NOMO-1 (cell line): Measurements from ENCODE around the gene TYROBP.
"Not testable (repeated sequence)": the region's sequence is repeated elsewhere in the genome, so short reads cannot be mapped to it uniquely, and the experiment has no call there.

Experiments
- DNase-seq, 2 experiments: peaks; one replicate each; lab custom pipeline; 2025; ENCODE audit not compliant: unreplicated experiment in 2 of 2; lab: John Stamatoyannopoulos, UW

TYROBP gene

GRCh38 chr19:35908010-35908441, at the start of gene TYROBP:
TYROBP (minus strand) TSS chr19:35908295; CDS start chr19:35908228, 67 bp downstream.
- peak; percentile 32 to 56 for DNase-seq

DNA sequence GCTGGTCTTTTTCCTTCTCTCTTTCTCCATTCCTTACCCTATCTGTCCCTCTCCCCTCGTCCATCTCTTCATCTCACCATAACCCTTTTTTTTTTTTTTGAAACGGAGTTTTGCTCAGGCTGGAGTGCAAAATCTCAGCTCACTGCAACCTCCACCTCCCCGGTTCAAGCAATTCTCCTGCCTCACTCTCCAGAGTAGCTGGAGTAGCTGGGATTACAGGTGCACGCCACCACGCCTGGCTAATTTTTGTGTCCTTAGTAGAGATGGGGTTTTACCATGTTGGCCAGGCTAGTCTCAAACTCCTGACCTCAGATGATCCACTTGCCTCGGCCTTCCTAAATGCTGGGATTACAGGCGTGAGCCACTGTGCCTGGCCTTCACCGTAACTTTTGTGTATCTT, 49.3 kb upstream of the TYROBP start:
- DNase-seq, result not testable (repeated sequence)

GRCh38 chr19:35955881-35956634, 48.0 kb upstream of the TYROBP start:
- DNase-seq, result no peak

GRCh38 chr19:35949131-35949530, 41.0 kb upstream of the TYROBP start:
- no peak for DNase-seq

GRCh38 chr19:35946203-35946602, 38.1 kb upstream of the TYROBP start:
- DNase-seq, result no peak

GRCh38 chr19:35945121-35945790, 37.2 kb upstream of the TYROBP start:
- no peak for DNase-seq

- DNase-seq, result no peak
Observed at GRCh38 chr19:35944556-35944955, 36.5 kb upstream of the TYROBP start.

DNA sequence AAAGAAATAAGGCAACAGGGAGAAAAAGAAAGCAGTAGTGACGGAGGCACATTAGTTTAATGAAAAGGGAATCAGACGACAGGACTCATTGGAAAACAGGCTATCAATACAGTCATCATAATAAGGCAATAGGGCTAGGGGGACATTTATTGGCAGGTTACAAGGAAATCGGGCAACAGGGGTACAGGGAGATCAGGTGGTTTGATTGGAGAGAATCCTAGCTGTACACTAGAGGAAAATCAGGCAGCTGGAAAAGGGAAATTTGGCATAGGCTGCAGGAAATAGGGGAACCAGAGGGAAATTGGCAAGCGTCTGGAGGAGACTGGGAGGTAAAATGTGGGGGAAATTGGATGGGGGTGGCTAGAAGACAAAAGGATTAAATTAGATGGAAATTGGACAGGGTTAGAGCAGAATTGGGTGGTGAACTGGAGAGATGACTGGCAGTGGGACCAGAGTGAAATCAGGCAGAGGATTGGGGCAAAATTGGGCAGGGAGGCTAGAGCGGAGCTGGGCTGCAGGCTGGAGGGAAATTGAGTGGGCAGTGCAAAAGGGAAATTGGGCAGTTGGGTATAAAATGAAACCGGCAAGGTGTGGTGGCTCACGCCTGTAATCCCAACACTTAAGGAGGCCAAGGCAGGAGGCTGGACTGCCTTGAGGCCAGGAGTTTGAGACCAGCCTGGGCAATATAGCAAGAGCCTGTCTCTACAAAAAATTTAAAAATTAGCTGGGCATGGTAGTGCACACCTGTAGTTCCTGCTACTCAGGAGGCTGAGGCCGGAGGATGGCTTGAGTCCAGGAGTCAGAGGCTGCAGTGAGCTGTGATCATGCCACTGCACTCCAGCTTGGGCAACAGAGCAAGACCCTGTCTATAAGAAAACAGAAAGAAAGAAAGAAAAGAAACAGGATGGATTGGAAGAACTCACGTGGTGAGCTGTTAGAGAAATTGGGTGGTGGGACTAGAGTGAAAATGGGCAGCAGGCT, 35.5 kb upstream of the TYROBP start:
- no peak for DNase-seq

- DNase-seq, result no peak
Observed at GRCh38 chr19:35942235-35942634, 34.1 kb upstream of the TYROBP start.

DNA sequence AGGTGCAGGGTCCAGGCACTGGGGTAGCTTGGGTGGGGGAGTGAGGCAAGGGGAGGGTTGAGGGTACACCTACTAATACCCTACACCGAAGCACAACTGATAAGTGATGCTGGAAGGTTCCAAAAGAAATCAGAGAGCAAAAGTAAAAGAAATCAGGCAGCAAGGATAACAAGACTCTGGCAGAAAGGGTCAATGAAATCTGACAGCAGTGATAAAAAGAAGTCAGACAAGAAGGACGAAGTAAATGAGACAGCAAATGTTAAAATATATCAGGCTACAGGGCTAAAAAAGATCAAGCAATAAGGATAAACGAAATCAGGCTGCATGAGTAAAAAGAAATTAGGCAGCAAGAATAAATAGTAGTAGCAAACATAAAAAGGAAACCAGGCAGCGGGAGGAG, 32.7 kb upstream of the TYROBP start:
- DNase-seq, result no peak

GRCh38 chr19:35940078-35940775, 32.1 kb upstream of the TYROBP start:
- DNase-seq, result no peak

- DNase-seq, result no peak
Observed at GRCh38 chr19:35939307-35940077, 31.4 kb upstream of the TYROBP start.

DNA sequence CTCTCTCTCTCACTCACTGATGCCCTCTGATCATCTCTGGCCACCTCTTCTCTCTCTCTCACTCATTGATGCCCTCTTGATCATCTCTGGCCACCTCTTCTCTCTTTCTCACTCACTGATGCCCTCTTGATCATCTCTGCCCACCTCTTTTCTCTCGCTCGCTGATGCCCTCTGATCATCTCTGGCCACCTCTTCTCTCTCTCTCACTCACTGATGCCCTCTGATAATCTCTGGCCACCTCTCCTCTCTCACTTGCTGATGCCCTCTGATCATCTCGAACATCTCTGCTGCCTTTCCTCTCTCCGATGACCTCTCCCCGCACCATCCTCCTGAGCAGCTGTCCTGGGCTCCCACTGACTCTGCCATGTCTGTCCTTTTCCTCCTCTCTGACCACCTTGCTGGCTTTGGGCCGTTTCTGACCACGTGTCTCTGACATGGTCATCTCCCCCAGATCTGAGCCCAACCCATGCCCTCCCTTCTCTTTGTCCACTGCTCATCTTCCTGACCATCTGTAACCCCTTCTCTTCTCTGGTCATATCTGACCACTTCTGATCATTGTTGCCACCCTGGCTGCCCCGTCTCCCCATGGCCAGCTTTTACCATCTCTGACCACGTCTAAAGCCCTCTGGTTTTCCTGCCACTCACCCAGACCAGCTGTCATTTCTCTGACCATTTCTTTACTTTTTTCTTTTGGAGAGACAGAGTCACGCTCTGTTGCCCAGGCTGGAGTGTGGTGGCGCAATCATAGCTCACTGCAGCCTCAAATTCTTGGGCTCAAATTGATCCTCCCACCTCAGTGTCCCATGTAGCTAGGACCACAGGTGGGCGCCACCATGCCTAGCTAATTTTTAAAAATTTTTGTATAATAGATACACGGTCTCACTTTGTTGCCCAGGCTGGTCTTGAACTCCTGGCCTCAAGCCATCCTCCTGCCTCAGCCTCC, 30.5 kb upstream of the TYROBP start:
- DNase-seq, result no peak

- DNase-seq, result no peak
Observed at GRCh38 chr19:35937345-35938281, 29.5 kb upstream of the TYROBP start.

DNA sequence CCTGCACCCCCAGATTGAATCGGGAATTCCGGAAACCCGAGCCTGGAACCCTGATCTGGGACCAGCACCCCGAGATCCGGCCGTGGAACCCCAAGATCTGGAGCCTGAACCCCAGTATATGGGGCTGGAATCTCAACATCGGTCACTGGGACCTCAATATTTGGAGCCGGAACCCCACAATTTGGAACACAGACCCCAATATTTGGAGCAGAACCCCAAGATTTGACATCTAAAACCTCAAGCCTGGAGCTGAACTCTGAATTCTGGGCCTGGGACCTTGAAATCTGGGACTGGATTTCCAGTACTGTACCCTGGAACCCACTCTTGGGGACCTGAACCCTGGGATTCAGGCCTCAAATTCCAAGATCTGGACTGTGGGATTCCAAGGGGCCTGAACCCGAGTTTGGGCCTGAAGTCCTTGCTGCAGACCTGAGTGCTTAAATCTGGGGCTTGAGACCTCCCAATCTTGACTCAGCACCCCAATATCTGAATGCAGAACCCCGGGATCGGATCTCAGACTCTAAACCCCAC, 28.7 kb upstream of the TYROBP start:
- DNase-seq, result no peak

DNA sequence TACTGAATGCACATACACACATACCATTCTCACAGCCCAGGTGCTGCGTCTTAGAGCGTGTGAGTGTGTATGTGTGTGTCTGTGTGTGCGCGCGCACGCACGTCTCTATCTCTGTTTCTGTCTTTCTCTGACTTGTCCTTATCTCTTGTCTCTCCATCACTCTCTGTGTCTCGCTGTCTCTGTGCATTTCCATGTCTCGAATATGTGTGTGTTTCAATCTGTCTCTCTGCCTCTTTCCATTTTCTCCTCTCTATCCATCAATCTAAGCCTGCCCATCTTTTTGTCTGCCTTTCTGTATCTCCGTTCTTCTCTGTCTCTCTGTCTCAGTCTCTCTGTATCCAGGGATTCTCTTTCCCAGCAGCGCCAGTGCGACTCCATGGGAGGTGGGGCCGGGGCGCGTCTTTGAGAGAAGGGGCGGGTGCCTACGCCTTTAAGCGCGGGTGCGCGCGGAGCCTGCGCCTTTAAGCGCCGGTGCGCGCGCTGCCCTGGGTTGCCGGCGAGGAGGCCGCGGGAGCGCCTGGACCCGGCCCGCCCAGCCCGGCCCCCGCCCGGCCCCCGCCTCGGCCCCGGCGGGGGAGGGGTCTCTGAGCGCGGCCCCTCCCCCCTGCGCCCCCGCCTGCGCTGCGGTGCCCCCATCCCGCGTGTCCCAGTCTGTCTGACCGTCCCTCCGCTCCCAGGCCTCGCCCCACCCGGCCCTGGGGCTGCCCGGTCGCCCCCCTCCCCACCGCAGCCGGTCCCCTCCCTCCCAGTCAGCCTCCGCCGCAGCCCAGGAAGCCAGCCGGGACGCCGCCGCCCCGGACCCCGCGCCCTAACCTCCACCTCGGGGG, 28.0 kb upstream of the TYROBP start, which contains the start of gene LRFN3:
Gene LRFN3, plus strand, starts transcription at position 464 of the 827 bp plus-strand sequence. CDS start 3,052 bp downstream, outside the sequence.
- DNase-seq, result peak in 1 of 2 experiments; percentile 32
